Gastroesophageal sphincter (tissue), 4 donors: Measurements from ENCODE around the gene STAT4. TPM values are rescaled to one million over a fixed set of nuclear protein-coding genes. Genes with fewer than 3 reads are reported as not detected.

Experiments
- ATAC-seq: fragments of 150-250 bp; one replicate; pipeline ENCODE4 v1.9.1; 2016; ENCODE audit warnings: mild to moderate bottlenecking, moderate library complexity
- H3K27ac ChIP-seq, 4 donors: fragments of 200-600 bp; sonication (generic) in 3 of 4; 1 replicate in 3 of 4; 2 replicates in 1 of 4; pipeline ENCODE4 v1.5.1; 2016 to 2019
- H3K27me3 ChIP-seq: fragments of 200-600 bp; sonication (generic); one replicate; pipeline ENCODE4 v1.5.1; 2019
- H3K36me3 ChIP-seq, 2 donors: fragments of 200-600 bp; sonication (generic); one replicate each; pipeline ENCODE4 v1.5.1; 2019; ENCODE audit warnings: control low read depth in 1 of 2
- H3K4me1 ChIP-seq, 3 donors: fragments of 200-600 bp; sonication (generic); 1 replicate in 2 of 3; 2 replicates in 1 of 3; pipeline ENCODE4 v1.5.1; 2016 to 2019; ENCODE audit warnings: control low read depth in 2 of 3
- H3K4me3 ChIP-seq, 2 donors: fragments of 200-600 bp; sonication (generic); one replicate each; pipeline ENCODE4 v1.5.1; 2019; ENCODE audit warnings: mild to moderate bottlenecking in 1 of 2, moderate library complexity in 1 of 2
- H3K9me3 ChIP-seq, 3 donors: fragments of 200-600 bp; sonication (generic); one replicate each; pipeline ENCODE4 v1.5.1; 2017 to 2019; ENCODE audit warnings: control low read depth in 2 of 3
- EP300 ChIP-seq: sonication (generic); formaldehyde crosslinking; IDR thresholded peaks from one replicate; pipeline ENCODE4 v1.6.1; 2017; ENCODE audit warnings: antibody characterized with exemption, mild to moderate bottlenecking
- POLR2A ChIP-seq, 2 donors: fragments of 450-650 bp; IDR thresholded peaks; one replicate each; pipeline ENCODE4 v1.6.1; 2017; ENCODE audit warnings: antibody characterized with exemption in 2 of 2, mild to moderate bottlenecking in 2 of 2, moderate library complexity in 1 of 2
- POLR2AphosphoS5 ChIP-seq: sonication (generic); formaldehyde crosslinking; IDR thresholded peaks from one replicate; pipeline ENCODE4 v1.6.1; 2017; ENCODE audit warnings: antibody characterized with exemption
- WGBS, 2 donors: methylation state at CpG; one replicate each; pipeline ENCODE4 v1.1.5; 2018; ENCODE audit warnings: low coverage in 1 of 2; 5-methylcytosine and 5-hydroxymethylcytosine counted together
- total RNA-seq, 4 donors: library from RNA; depleted of rRNA; stranded (reverse); fragments of >200 nt; gene quantifications; one replicate each; pipeline ENCODE4 v1.1.0, GENCODE V29; 2016
- TF ChIP-seq, protein P1 (sequence below), 4 experiments: fragments of 200-600 bp in 2 of 4; fragments of 450-650 bp in 2 of 4; sonication (generic) in 1 of 4; IDR thresholded peaks; one replicate each; pipeline ENCODE4 v1.5.1; 2017 to 2019; ENCODE audit warnings: antibody characterized with exemption in 4 of 4, mild to moderate bottlenecking in 2 of 4, moderate library complexity in 2 of 4

STAT4 gene
- total RNA-seq, 4 donors from 2014 or later, result 0.39 to 4.8 (median 1.9) TPM

DNA sequence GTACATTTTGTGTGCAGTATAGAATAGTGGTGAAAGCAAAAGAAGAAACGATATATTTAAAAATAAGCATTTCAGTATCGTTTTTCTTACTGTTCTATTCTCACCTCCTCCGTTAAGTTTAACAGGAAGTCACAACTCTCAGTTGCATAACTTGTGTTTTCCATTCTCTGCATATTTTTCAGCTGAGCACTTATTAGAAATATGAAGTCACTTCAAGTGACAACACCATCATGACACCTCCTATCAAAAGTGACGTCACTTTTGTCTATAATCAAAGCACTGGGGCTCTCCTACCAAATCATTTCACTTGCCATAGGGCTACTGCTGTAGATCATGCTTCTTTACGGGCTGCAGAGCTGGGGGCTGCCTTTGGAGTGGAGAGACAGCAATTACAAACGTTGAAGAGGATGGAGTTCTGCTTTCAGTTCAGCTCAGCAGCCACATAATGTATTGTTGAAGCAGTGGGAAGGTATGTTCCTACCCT lies 36.3 kb downstream of the STAT4 start:
- no peaks in the 10 kb centered on the region for H3K9me3 ChIP-seq
- WGBS, 2 donors, result 40 to 48% methylated on average over 5 of the region's 6 CpGs
- peak; percentile 25 for ATAC-seq
- no peak overlapping the region for H3K4me3 ChIP-seq
- H3K4me1 ChIP-seq, result no peaks in the 10 kb centered on the region
- no peak for TF ChIP-seq POLR2AphosphoS5
- TF ChIP-seq POLR2A (IDR thresholded peaks at IDR 0.05), result no peak
- no peak for TF ChIP-seq EP300
- TF ChIP-seq, protein P1, sequence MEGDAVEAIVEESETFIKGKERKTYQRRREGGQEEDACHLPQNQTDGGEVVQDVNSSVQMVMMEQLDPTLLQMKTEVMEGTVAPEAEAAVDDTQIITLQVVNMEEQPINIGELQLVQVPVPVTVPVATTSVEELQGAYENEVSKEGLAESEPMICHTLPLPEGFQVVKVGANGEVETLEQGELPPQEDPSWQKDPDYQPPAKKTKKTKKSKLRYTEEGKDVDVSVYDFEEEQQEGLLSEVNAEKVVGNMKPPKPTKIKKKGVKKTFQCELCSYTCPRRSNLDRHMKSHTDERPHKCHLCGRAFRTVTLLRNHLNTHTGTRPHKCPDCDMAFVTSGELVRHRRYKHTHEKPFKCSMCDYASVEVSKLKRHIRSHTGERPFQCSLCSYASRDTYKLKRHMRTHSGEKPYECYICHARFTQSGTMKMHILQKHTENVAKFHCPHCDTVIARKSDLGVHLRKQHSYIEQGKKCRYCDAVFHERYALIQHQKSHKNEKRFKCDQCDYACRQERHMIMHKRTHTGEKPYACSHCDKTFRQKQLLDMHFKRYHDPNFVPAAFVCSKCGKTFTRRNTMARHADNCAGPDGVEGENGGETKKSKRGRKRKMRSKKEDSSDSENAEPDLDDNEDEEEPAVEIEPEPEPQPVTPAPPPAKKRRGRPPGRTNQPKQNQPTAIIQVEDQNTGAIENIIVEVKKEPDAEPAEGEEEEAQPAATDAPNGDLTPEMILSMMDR (IDR thresholded peaks at IDR 0.05), result no peak
- H3K27ac ChIP-seq, result no peak overlapping the region
- no peaks in the 10 kb centered on the region for H3K27me3 ChIP-seq
- H3K36me3 ChIP-seq, result no peaks in the 10 kb centered on the region

DNA sequence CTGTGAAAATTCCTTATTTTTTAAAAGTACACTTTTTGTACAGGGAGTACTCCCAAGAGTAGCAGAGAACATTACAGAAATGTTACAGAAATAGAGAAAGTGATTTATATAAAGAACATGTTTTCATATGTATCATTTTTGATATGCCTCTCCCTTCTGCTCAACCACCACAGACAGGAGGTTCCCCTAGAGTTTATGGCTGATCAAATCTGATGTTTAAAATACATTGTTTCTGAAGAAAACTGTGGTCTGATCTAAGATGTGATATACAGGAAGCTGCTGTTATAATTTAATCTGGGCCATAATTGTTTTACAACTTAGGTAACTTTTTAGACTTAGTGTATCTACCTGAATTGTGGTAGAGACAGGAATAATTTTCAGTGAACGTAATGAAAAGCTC lies 37.0 kb downstream of the STAT4 start:
- no peak for ATAC-seq
- TF ChIP-seq POLR2A (IDR thresholded peaks at IDR 0.05) (no peak), EP300 (no peak), POLR2AphosphoS5 (no peak)
- TF ChIP-seq, protein P1 (IDR thresholded peaks at IDR 0.05), result no peak
- Histone ChIP-seq H3K27me3 (no peaks in the 10 kb centered on the region), H3K36me3 (no peaks in the 10 kb centered on the region), H3K4me1 (no peaks in the 10 kb centered on the region), H3K9me3 (no peaks in the 10 kb centered on the region), H3K27ac (no peak overlapping the region), H3K4me3 (no peak overlapping the region)
- WGBS, 2 donors, result 82 to 95% methylated on average over 1 of the region's 1 CpG

DNA sequence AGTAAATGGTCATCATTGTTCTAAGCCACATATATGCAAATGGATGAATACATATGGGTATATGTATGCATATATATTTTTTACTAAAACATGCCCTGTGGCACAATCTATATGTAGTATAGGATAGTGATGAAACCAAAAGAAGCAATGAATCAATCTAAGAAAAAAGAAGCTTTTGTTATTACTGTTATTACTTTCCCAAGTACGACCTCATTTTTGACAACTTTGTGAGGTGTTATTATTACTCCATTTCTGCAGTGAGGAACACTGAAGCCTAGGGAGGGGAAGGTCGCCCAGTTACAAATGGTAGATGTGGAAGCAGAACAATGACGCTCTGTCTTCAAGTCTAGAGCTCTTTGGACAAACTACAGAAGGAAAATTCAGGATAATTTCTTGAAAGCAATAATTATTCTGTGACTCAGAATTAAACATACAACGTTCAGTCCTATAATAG lies 38.3 kb downstream of the STAT4 start:
- H3K36me3 ChIP-seq, result no peaks in the 10 kb centered on the region
- H3K4me1 ChIP-seq, result no peaks in the 10 kb centered on the region
- no peak overlapping the region for H3K4me3 ChIP-seq
- H3K27me3 ChIP-seq, result no peaks in the 10 kb centered on the region
- no peak overlapping the region for H3K27ac ChIP-seq
- ATAC-seq, result no peak
- no peaks in the 10 kb centered on the region for H3K9me3 ChIP-seq
- no peak for TF ChIP-seq POLR2AphosphoS5
- TF ChIP-seq POLR2A (IDR thresholded peaks at IDR 0.05), result no peak
- TF ChIP-seq, protein P1 (IDR thresholded peaks at IDR 0.05), result no peak
- TF ChIP-seq EP300, result no peak
- WGBS, 2 donors, result 65 to 84% methylated on average over 2 to 4 of the region's 4 CpGs

DNA sequence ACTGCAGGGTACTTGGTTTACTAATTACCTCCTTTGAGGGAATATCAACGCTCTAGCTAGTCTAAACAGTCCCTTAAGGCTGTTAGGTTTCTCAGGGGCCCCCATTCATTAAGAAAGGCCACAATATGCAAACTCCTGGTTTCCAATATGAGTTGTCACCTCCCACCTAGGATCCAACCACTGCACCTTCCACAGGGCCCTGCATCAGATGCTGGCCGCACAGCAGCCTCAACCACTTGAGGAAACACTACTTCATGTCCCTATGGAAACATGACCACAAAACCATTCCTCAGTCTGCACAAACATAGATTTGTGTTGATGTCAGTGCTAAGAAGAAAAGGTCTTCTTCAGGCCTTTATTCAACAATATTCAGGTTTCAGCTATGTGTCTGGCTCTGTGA lies 40.9 kb downstream of the STAT4 start:
- no peak for ATAC-seq
- WGBS, 2 donors, result 94 to 100% methylated on average over 2 of the region's 2 CpGs
- TF ChIP-seq, protein P1 (IDR thresholded peaks at IDR 0.05), result no peak
- TF ChIP-seq POLR2A (IDR thresholded peaks at IDR 0.05) (no peak), POLR2AphosphoS5 (no peak), EP300 (no peak)
- Histone ChIP-seq H3K36me3 (no peaks in the 10 kb centered on the region), H3K27me3 (no peaks in the 10 kb centered on the region), H3K27ac (no peak overlapping the region), H3K9me3 (no peaks in the 10 kb centered on the region), H3K4me3 (no peak overlapping the region), H3K4me1 (no peaks in the 10 kb centered on the region)

DNA sequence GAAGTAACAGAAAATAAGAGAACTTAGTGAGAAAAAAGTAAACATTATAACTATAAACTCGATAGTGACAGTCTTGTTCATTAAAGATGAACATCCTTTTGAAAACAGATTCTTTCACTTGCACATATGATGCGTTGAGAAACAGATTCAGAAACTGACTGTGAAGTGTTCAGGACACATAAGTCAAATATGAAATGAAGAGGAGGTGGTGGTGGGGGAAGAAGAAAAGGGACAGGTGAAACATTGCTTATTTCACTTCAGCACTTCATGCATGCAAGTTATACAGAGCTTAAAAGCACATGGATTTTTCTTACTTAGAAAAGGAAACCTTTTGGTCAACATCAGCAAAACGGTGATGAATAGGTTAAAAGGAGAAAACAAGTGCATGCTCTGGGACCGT lies 42.5 kb downstream of the STAT4 start:
- TF ChIP-seq EP300 (no peak), POLR2AphosphoS5 (no peak), POLR2A (IDR thresholded peaks at IDR 0.05) (no peak)
- TF ChIP-seq, protein P1 (IDR thresholded peaks at IDR 0.05), result no peak
- WGBS, 2 donors, result 43 to 50% methylated on average over 4 of the region's 4 CpGs

More for the DNA sequence above, 42.5 kb downstream of the STAT4 start:
- H3K36me3 ChIP-seq, result no peaks in the 10 kb centered on the region
- H3K4me3 ChIP-seq, result no peak overlapping the region
- H3K4me1 ChIP-seq, result no peaks in the 10 kb centered on the region
- ATAC-seq, result no peak
- no peaks in the 10 kb centered on the region for H3K27me3 ChIP-seq
- no peaks in the 10 kb centered on the region for H3K9me3 ChIP-seq
- H3K27ac ChIP-seq, result no peak overlapping the region
